GM21529 (cell line): ENCODE data around the gene BICRA.
A peak's percentile ranks its signal among the peaks of the same experiment; 100 is the strongest.
"Not testable (repeated sequence)": the region's sequence is repeated elsewhere in the genome, so short reads cannot be mapped to it uniquely, and the experiment has no call there.

Experiments
- ATAC-seq: cut with Tn5 transposase; IDR thresholded peaks from one replicate; pipeline ENCODE4 v1.9.1; 2021; ENCODE audit not compliant: unreplicated experiment

The BICRA gene

GRCh38 chr19:47608969-47609905 is at the start of gene BICRA:
Gene BICRA (plus strand): TSS chr19:47609134. CDS start chr19:47673575, 64,441 bp downstream.
- peak; percentile 38 for ATAC-seq

GRCh38 chr19:47560999-47561398 is 47.9 kb upstream of the BICRA start:
- no peak for ATAC-seq

DNA sequence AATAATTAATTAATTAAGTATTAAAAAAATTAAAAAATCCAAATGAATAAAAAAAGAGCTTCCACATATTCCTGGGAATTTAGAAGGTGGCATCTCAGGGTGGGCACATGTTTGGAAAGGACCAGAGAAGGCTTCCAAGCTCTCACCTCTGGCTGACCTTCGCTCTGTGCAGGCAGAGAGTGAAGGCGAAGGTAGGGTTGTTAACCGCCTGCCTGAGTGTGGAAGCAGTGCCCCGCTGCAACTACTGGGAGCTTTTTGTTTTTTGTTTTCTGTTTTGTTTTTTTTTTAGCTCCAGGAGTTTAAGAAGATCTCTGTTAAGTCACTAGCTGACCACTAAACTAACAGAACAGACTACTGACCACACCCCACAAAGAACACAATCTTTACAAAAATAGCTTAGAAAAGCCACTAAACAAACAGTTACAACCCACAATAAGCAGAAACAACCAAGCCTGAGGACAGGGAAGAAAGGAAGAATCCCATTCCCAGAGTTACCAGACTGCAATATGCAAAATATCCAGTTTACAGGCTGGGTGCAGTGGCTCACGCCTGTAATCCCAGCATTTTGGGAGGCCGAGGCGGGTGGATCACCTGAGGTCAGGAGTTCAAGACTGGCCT is 47.4 kb upstream of the BICRA start:
- ATAC-seq: no peak

GRCh38 chr19:47564081-47564480 is 44.9 kb upstream of the BICRA start:
- ATAC-seq: no peak

- ATAC-seq: no peak
These were observed 39.6 kb upstream of the BICRA start for GRCh38 chr19:47569331-47569730.

GRCh38 chr19:47572635-47573034 is 36.3 kb upstream of the BICRA start:
- ATAC-seq: no peak

DNA sequence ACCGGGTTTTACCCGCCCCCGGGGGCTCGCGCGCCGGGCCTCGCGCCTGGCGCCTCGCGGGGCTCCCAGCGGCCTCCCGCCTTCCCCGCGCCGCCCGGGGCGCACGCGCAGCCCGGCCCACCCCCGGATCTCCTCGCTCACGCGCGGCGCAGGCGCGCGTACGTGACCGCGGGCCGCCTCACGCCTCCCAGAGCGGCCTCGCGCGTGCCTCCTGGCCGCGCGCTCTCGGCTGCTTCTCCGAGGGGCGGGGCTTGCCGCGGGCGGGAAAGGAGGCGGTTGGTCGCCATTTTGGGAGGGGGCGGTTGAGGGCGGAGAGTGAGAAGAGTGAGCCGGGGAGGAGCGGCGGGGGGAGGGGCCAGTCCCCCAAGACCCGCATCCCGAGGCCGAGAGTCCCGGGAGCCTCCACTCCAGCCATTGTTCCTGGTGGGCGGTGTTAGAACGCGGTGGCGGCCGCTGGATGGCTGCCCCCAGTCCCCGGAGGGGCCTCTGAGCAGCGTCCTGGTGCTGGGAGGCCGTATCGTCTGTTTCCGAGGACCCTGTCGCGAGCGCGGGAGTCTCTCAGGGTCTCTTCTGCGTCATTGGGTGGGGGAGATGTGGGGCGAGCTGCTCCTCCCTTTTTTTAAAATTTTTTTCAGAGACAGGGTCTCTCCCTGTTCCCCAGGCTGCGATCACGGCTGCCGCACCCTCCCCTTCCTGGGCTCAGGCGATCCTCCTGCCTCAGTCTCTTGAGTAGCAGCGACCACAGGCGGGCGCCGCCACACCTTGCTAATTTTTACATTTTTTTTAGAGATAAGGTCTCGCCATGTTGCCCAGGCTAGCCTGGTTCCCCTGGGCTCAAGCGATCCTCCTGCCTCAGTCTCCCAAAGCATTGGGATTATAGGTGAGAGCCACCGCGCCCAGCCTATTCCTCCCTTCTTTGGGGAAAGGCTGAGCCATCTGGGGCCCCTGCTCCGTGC is 35.6 kb upstream of the BICRA start, which contains the start of gene ZNF541:
ZNF541 (minus strand) TSS at position 78 of the 956 bp plus-strand sequence. CDS start 17,292 bp downstream, outside the sequence.
- ATAC-seq: no peak

GRCh38 chr19:47580397-47580796 is 28.5 kb upstream of the BICRA start:
- ATAC-seq: no peak

DNA sequence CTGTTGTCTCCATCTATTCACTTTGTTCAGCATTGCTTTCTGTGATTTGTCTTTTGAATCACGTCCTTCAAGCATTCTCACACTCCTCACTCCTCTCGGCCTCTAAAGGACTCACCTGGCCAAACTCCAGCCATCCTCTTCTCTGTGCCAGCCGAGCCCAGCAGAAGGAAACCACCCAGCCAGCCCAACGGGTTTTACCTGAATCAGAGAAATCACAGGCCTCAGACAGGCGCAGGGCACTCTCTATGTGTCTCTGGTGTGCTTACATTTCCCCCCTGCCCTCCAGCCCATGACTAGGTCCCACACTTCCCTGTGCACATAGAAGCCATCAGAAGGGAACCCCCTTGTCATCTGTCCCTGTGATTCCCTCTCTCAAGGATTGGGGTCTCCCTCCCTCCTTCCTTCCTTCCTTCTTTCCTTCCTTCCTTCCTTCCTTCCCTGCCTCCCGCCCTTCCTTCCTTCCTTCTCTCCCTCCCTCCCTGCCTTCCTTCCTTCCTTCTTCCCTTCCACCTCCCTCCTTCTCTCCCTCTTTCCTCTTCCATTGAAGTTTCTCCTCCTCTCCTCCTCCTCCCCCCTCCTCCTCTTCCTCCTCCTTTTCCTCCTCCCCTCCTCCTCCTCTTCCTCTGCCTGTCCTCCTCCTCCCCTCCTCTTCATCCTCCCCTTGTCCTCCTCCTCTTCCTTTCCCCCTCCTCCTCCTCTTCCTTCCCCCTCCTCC is 27.2 kb upstream of the BICRA start:
- no peak for ATAC-seq

- no peak for ATAC-seq
These were observed 26.5 kb upstream of the BICRA start for GRCh38 chr19:47582320-47582909.

- ATAC-seq: not testable (repeated sequence)
These were observed 25.8 kb upstream of the BICRA start for GRCh38 chr19:47583161-47583560.

- ATAC-seq: no peak
These were observed 21.6 kb upstream of the BICRA start for GRCh38 chr19:47587295-47587694.

- no peak for ATAC-seq
These were observed 19.1 kb upstream of the BICRA start for GRCh38 chr19:47589824-47590223.

DNA sequence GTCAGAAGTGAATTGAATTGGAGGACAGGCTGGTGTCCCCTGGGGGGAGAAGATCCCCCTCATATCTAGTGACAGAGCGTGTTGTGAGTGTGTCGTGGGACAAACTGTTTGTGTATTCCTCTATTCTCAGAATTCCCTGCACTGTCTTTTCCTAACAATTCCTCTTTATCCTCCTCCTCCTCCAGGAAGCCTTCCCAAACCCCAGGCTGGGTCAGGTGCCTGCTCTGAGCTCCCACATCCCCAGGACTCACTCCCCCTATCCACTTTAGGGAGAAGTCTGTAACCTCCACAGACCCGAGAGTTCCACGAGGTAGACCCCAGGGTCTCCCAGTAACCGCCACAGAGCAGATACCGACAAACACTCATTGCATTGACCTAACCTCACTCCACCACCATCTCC is 15.1 kb upstream of the BICRA start:
- no peak for ATAC-seq

DNA sequence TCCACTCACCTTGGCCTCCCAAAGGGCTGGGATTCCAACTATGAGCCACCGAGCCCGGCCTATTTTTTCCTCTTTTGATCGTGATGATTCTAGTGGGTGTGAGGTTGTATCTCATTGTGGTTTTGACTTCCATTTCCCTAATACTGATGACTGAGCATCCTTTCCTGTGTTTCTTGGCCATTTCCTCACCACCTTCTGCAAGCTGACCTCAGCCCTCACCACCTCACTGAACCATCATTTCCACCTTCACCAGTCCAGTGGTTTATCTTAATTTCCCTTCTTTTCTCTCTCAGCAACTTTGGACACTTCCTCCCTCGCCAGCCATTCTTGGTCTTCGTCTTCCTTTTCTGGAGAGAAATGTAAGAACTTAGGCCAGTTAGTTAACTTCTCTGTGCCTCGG is 13.0 kb upstream of the BICRA start:
- no peak for ATAC-seq

GRCh38 chr19:47598407-47599349 is 10.3 kb upstream of the BICRA start:
- ATAC-seq: no peak

- not testable (repeated sequence) for ATAC-seq
These were observed 9.2 kb upstream of the BICRA start for GRCh38 chr19:47599671-47600245.
